ENCODE data around the gene CDKL4. TPM values are rescaled to one million over a fixed set of nuclear protein-coding genes. Genes with fewer than 3 reads are reported as not detected.
"Not testable (repeated sequence)": the region's sequence is repeated elsewhere in the genome, so short reads cannot be mapped to it uniquely, and the experiment has no call there.

CDKL4 gene
- total and polyA plus RNA-seq, 2 experiments from 2014 or later, result 0.22 TPM; not detected in 1

DNA sequence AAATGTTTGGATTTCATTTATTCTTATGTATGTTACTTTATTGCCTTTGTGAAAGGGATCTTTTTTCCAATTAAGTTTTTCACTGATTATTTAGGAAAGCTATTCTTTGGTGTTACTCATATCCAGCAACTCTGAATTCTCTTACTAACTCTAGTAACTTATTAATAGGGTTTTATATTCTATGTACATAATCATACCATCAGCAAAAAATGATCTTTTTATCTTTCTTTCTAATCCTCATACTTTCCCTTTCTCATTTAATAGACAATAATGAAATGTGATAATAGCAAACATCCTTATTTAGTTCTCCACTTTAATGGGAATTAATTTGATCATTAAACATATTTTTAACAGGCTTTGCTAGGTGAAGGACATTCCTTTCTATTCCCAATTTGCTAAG lies 12.3 kb upstream of the CDKL4 start:
- in situ Hi-C loops (cut with MboI), result no loop called here
- Histone ChIP-seq H3K9me3 (ENCODE audit: low read depth) (no peaks in the 10 kb centered on the region), H3K36me3 (ENCODE audit: low read depth) (peaks cover 57% of the 10 kb centered on the region)

GRCh38 chr2:39252888-39253518 lies 9.2 kb upstream of the CDKL4 start:
- H3K36me3 ChIP-seq (ENCODE audit: low read depth), result peaks cover 53% of the 10 kb centered on the region

More for the DNA sequence above, 12.3 kb upstream of the CDKL4 start:
- Histone ChIP-seq H3K9ac (no peak overlapping the region), H3K9me2 (ENCODE audit: insufficient read depth) (no peaks in the 10 kb centered on the region), H3K79me2 (ENCODE audit: insufficient read depth) (no peaks in the 10 kb centered on the region), H3K4me3 (no peak overlapping the region), H4K20me1 (ENCODE audit: insufficient read depth) (no peaks in the 10 kb centered on the region), H3K4me1 (ENCODE audit: insufficient read depth) (no peaks in the 10 kb centered on the region), H3K27ac (no peak overlapping the region), H2AFZ (no peak overlapping the region), H3F3A (ENCODE audit: insufficient read depth) (no peaks in the 10 kb centered on the region), H3K4me2 (ENCODE audit: unreplicated experiment) (no peak overlapping the region), H3K27me3 (replicated peaks; ENCODE audit: insufficient read depth) (no peaks in the 10 kb centered on the region)
- no peak for DNase-seq
- no peak for TF ChIP-seq EZH2 (IDR thresholded peaks at IDR 0.05; ENCODE audit: insufficient read depth, poor library complexity, severe bottlenecking)
- TF ChIP-seq EZH2phosphoT487 (IDR thresholded peaks at IDR 0.05; ENCODE audit: insufficient read depth, low read depth), result no peak

DNA sequence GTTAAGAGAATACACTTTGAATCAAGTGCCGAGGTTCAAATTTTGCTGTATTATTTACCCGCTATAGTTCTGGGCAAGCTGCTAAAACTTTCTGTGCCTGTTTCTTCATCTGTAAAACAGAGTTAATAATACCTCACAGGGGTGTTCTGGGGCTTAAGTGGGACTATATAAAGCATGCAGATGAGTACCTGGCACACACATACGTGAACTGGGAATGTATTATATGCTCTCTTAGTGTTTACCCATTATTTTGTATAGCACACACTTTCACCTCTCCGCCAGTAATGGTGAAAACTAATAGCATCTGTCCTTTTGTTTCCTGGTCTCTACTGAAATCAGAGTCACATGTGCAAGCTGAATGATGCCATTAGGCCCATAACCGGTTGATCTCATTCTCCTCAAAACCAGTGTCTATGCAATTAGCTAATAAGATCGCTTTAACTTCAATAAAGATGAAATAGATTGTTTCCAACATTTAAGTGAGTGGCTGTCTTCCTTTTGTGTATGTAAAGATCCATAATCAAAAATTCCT lies 3.8 kb upstream of the CDKL4 start:
- no peak for DNase-seq
- Histone ChIP-seq H3K9ac (no peak overlapping the region), H3K4me2 (ENCODE audit: unreplicated experiment) (no peak overlapping the region), H2AFZ (no peak overlapping the region), H3K9me2 (ENCODE audit: insufficient read depth) (no peaks in the 10 kb centered on the region), H3K36me3 (ENCODE audit: low read depth) (peaks cover 21% of the 10 kb centered on the region; the same call in 1 of the 2 replicates), H3K27me3 (replicated peaks; ENCODE audit: insufficient read depth) (no peaks in the 10 kb centered on the region), H3F3A (ENCODE audit: insufficient read depth) (no peaks in the 10 kb centered on the region), H3K4me3 (no peak overlapping the region), H3K4me1 (ENCODE audit: insufficient read depth) (no peaks in the 10 kb centered on the region), H3K79me2 (ENCODE audit: insufficient read depth) (no peaks in the 10 kb centered on the region), H4K20me1 (ENCODE audit: insufficient read depth) (no peaks in the 10 kb centered on the region), H3K9me3 (ENCODE audit: low read depth) (no peaks in the 10 kb centered on the region), H3K27ac (no peak overlapping the region)
- in situ Hi-C loops (cut with MboI), result no loop called here
- 58 to 63% methylated on average over 6 of the region's 6 CpGs for WGBS, 2 experiments (ENCODE audit: low coverage in 1 of 2, low lambda C conversion rate in 2 of 2, missing lambda C conversion rate in 2 of 2)
- TF ChIP-seq EZH2phosphoT487 (IDR thresholded peaks at IDR 0.05; ENCODE audit: insufficient read depth, low read depth) (no peak), EZH2 (IDR thresholded peaks at IDR 0.05; ENCODE audit: insufficient read depth, poor library complexity, severe bottlenecking) (no peak)

More at GRCh38 chr2:39252888-39253518, 9.2 kb upstream of the CDKL4 start:
- Histone ChIP-seq H3K79me2 (ENCODE audit: insufficient read depth) (no peaks in the 10 kb centered on the region), H2AFZ (no peak overlapping the region), H3K27me3 (replicated peaks; ENCODE audit: insufficient read depth) (no peaks in the 10 kb centered on the region), H3K9ac (no peak overlapping the region), H3F3A (ENCODE audit: insufficient read depth) (no peaks in the 10 kb centered on the region), H3K4me2 (ENCODE audit: unreplicated experiment) (no peak overlapping the region), H3K9me2 (ENCODE audit: insufficient read depth) (no peaks in the 10 kb centered on the region), H3K27ac (no peak overlapping the region), H3K9me3 (ENCODE audit: low read depth) (no peaks in the 10 kb centered on the region), H3K4me1 (ENCODE audit: insufficient read depth) (no peaks in the 10 kb centered on the region), H4K20me1 (ENCODE audit: insufficient read depth) (no peaks in the 10 kb centered on the region), H3K4me3 (no peak overlapping the region)
- in situ Hi-C loops (cut with MboI), result no loop called here
- DNase-seq, result no peak
- TF ChIP-seq EZH2 (IDR thresholded peaks at IDR 0.05; ENCODE audit: insufficient read depth, poor library complexity, severe bottlenecking), result no peak
- 92 to 94% methylated on average over 18 of the region's 18 CpGs for WGBS, 2 experiments (ENCODE audit: low coverage in 1 of 2, low lambda C conversion rate in 2 of 2, missing lambda C conversion rate in 2 of 2)

DNA sequence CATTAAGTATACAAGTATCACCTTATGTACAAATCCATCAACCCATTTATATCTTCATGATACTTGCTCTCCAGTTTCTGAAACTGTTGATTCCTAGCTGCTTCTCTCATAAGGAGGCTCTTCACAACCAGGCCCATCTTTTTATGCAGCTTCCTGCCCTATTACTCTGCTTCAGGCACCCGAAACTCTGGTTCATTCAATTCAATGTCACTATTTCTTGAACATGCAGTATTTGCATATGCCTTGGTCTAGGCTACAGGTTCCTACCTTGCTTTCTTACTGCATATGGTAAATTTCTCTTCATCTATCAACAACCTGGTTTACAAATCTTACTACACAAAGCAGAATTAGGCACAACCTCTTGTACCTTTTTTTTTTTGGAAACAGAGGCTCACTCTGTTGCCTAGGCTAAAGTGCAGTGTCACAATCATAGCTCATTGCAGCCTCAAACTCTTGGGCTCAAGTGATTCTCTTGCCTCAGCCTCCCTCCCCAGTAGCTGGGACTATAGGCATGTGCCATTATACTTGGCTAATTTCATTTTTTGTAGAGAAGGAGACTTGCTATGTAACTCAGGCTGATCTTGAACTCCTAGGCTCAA lies 2.7 kb upstream of the CDKL4 start:
- DNase-seq, result no peak
- Histone ChIP-seq H3K27ac (no peak overlapping the region), H3K27me3 (replicated peaks; ENCODE audit: insufficient read depth) (no peaks in the 10 kb centered on the region), H3K79me2 (ENCODE audit: insufficient read depth) (no peaks in the 10 kb centered on the region), H3F3A (ENCODE audit: insufficient read depth) (no peaks in the 10 kb centered on the region), H3K9me3 (ENCODE audit: low read depth) (no peaks in the 10 kb centered on the region), H3K4me2 (ENCODE audit: unreplicated experiment) (no peak overlapping the region), H2AFZ (no peak overlapping the region), H3K36me3 (ENCODE audit: low read depth) (peaks cover 12% of the 10 kb centered on the region; the same call in 1 of the 2 replicates), H4K20me1 (ENCODE audit: insufficient read depth) (no peaks in the 10 kb centered on the region), H3K4me1 (ENCODE audit: insufficient read depth) (no peaks in the 10 kb centered on the region), H3K9me2 (ENCODE audit: insufficient read depth) (no peaks in the 10 kb centered on the region), H3K9ac (no peak overlapping the region), H3K4me3 (no peak overlapping the region)
- 94 to 97% methylated on average over 1 of the region's 1 CpG for WGBS, 2 experiments (ENCODE audit: low coverage in 1 of 2, low lambda C conversion rate in 2 of 2, missing lambda C conversion rate in 2 of 2)
- no peak for TF ChIP-seq EZH2 (IDR thresholded peaks at IDR 0.05; ENCODE audit: insufficient read depth, poor library complexity, severe bottlenecking)
- in situ Hi-C loops (cut with MboI), result no loop called here

DNA sequence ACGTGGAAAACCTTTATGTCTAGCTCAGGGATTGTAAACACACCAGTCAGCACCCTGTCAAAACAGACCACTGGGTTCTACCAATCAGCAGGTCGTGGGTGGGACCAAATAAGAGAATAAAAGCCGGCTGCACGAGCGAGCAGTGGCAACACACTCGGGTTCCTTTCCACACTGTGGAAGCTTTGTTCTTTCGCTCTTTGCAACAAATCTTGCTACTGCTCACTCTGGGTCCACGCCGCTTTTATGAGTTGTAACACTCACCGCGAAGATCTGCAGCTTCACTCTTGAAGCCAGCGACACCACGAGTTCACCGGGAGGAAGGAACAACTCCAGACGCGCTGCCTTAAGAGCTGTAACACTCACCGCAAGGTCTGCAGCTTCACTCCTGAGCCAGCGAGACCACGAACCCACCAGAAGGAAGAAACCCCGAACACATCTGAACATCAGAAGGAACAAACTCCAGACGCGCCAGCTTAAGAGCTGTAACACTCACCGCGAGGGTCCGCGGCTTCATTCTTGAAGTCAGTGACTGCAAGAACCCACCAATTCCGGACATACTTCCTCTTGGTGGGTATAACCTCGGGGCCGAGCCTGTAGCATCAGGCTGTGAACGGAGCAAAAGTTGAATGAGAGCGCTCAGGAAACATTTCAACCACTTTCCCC lies 1.3 kb upstream of the CDKL4 start:
- H3K9me2 ChIP-seq (ENCODE audit: insufficient read depth); H3K9ac ChIP-seq; H2AFZ ChIP-seq; H3K79me2 ChIP-seq (ENCODE audit: insufficient read depth); H3F3A ChIP-seq (ENCODE audit: insufficient read depth); DNase-seq; in situ Hi-C loops (cut with MboI); H3K4me3 ChIP-seq; H3K4me1 ChIP-seq (ENCODE audit: insufficient read depth); H3K36me3 ChIP-seq (ENCODE audit: low read depth); H4K20me1 ChIP-seq (ENCODE audit: insufficient read depth); H3K27me3 ChIP-seq (replicated peaks; ENCODE audit: insufficient read depth); H3K4me2 ChIP-seq (ENCODE audit: unreplicated experiment); H3K9me3 ChIP-seq (ENCODE audit: low read depth); H3K27ac ChIP-seq: not testable (repeated sequence)
- 88 to 93% methylated on average over 28 to 31 of the region's 31 CpGs for WGBS, 2 experiments (ENCODE audit: low coverage in 1 of 2, low lambda C conversion rate in 2 of 2, missing lambda C conversion rate in 2 of 2)

GRCh38 chr2:39244241-39244862 lies 582 bp upstream of the CDKL4 start:
- H3K9me2 ChIP-seq (ENCODE audit: insufficient read depth); DNase-seq; in situ Hi-C loops (cut with MboI); H3K4me1 ChIP-seq (ENCODE audit: insufficient read depth); H3K27me3 ChIP-seq (replicated peaks; ENCODE audit: insufficient read depth); H3K27ac ChIP-seq; H3K36me3 ChIP-seq (ENCODE audit: low read depth); H3K79me2 ChIP-seq (ENCODE audit: insufficient read depth); H3K9ac ChIP-seq; H3K4me2 ChIP-seq (ENCODE audit: unreplicated experiment); H3F3A ChIP-seq (ENCODE audit: insufficient read depth); H2AFZ ChIP-seq; H3K4me3 ChIP-seq; H4K20me1 ChIP-seq (ENCODE audit: insufficient read depth); H3K9me3 ChIP-seq (ENCODE audit: low read depth): not testable (repeated sequence)
- WGBS, 2 experiments (ENCODE audit: low coverage in 1 of 2, low lambda C conversion rate in 2 of 2, missing lambda C conversion rate in 2 of 2), result 97% methylated on average over 21 to 33 of the region's 39 CpGs

All from GM23248 (cell line).